LoVo (cell line): Measurements from ENCODE around the gene PYDC1.
"Not testable (repeated sequence)": the region's sequence is repeated elsewhere in the genome, so short reads cannot be mapped to it uniquely, and the experiment has no call there.

ENCODE experiments used
- DNase-seq: peaks from one replicate; pipeline ENCODE4 v3.0.0-alpha.2; 2016; ENCODE audit warnings: low spot score

The PYDC1 gene

DNA sequence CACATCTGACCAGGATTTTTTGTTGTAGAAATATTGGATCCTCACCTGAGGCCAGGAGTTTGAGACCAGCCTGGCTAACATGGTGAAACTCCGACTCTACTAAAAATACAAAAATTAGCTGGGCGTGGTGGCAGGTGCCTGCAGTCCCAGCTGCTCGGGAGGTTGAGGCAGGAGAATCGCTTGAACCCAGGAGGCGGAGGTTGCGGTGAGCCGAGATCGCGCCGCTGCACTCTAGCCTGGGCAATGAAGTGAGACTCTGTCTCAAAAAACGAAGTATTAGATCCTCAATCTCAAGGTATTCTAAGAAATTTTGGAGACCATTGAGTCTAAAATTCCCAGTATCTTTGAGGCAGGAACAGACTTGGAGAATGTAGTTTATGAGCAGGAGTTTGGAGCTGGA lies 21.1 kb downstream of the PYDC1 start:
- not testable (repeated sequence) for DNase-seq

DNA sequence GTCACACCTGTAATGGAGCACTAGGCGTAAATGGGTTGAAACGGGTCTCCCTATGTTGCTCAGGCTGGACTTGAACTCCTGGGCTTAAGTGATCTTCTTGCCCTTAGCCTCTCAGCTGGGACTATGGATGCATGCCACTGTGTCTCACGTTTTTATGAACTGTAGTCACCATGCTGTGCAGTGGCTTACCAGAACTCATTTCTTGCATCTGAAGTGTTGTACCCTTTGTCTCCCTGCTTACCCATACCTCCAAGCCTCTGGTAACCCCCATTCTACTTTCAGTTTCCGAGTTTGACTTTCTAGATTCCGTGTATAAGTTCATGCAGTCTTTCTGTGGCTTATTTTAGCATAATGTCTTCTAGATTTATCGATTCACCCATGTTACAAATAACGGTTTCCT lies 22.0 kb downstream of the PYDC1 start:
- DNase-seq, result no peak

DNA sequence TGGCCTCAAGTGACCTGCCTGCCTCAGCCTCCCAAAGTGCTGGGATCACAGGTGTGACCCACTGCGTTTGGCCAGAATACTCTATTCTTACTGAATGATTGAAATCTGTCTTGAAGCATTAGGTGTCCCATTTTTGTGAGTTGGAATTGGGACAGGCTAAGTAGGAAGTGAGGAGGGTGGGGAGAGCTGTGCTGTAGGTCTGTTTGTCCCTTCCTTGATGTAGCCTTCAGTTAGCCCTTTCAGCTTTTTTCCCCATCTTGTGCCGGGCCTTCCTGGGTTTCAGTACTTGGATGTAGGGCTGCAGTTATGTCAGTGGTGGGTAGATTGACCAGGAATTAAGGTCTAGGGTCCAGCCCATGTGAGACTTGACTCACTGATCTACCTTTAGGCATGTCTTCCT lies 23.1 kb downstream of the PYDC1 start:
- DNase-seq, result no peak

DNA sequence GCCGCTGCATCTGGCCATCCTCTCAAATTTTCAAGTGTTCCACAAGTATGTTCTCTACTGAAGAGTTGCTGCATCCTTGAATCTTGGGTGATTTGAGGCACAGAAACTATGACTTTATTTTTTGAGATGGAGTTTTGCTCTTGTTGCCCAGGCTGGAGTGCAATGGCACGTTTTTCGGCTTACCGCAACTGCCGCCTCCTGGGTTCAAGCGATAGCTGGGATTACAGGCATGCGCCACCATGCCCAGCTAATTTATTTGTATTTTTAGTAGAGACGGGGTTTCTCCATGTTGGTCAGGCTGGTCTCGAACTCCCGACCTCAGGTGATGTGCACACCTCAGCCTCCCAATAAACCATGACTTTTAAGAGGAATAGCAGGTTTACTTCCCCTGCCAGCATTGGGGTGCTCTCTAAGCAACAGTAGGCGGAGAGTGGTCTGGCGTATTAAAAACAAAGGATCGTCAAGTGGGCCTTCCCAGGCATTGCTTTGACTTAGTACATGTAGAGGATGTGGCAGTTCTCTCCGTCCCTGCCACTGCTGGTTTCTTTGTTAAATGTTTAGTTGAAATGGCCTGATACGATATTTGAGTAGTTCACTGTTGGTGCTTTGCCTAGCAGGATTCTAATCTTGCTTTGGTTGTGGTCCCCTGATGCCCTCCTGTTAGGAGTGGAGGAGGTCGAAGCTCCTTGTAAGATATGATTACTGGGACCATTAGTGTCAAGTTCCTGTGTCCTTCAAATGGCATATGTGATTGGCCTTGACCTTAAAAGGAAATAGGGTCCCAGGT lies 23.9 kb downstream of the PYDC1 start:
- DNase-seq, result no peak

DNA sequence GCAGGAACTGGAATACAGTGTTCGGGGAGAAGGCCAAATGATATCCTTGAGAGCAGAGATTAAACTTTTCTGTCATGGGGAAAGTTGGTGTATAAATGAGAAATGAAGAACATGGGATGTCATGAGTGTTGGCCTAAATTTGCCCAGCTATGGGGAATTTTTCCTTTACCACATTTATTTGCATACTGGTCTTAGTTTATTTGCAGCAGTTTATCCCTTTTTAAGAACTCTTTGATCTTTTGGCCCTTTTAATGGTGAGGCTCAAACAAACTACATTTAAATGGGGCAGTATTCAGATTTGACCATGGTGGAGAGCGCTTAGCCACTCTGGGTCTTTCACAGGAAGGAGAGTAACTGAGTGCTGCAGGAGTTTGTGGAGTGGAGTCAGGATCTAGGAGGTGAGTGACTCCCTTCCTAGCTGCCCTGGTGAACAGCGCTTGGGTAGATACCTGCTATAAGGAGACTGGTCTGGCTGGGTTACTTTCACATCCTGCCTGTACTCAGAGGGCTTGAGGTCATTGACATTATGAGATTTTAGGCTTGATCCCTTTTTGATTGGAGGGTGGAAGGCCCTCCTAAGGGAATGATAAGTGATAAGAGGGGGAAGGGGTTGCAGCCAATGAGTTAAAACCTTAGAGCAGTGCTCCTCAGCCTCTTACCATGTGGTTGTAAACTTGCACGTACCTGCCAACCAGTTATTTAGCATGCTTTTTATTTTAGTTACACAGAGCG lies 25.1 kb downstream of the PYDC1 start:
- no peak for DNase-seq

DNA sequence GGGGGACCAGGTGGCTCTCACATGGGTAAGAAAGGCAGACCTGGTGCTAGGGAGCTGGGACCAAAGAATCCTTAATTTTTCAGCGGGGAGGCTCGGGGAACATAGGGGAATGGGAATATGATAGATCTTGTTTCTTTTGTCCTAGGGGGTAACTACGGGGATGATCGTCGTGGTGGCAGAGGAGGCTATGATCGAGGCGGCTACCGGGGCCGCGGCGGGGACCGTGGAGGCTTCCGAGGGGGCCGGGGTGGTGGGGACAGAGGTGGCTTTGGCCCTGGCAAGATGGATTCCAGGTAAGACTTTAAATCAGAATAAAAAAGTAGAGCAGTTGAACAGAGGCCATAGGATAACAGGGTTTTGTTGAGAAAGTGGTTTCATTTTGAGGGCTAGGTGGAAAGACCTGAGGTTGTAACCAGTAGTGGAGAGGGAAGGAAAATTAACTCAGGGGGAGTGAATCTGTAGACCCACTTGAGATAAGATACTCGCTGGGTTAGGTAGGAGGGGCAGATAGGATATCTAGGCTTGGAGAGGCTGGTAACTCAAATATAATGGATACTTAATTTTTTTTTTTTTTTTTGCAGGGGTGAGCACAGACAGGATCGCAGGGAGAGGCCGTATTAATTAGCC lies 26.0 kb downstream of the PYDC1 start:
- no peak for DNase-seq

DNA sequence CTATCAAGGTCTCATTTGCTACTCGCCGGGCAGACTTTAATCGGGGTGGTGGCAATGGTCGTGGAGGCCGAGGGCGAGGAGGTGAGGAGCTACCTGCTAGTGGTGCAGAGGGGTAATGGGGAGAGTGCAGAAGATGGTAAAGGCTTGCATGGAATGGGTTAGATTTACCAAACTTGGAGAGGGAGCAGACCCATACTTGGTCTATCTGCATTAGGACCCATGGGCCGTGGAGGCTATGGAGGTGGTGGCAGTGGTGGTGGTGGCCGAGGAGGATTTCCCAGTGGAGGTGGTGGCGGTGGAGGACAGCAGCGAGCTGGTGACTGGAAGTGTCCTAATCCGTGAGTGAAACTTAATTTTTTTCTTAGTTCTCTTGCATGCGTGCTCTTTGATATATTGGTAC lies 26.9 kb downstream of the PYDC1 start:
- no peak for DNase-seq

DNA sequence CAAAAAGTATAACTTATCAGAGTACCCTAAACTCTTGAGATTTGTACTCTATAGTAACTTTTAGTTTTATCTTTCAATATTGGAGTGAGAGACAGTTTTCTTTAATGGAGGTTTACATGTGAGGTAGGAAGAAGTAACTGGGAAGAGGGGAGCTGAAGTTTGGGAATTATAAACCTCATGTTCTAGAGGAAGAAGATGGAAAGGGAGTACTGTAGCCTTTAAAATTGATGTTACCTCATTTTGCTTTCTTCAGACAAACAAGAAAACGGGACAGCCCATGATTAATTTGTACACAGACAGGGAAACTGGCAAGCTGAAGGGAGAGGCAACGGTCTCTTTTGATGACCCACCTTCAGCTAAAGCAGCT lies 27.5 kb downstream of the PYDC1 start:
- no peak for DNase-seq

DNA sequence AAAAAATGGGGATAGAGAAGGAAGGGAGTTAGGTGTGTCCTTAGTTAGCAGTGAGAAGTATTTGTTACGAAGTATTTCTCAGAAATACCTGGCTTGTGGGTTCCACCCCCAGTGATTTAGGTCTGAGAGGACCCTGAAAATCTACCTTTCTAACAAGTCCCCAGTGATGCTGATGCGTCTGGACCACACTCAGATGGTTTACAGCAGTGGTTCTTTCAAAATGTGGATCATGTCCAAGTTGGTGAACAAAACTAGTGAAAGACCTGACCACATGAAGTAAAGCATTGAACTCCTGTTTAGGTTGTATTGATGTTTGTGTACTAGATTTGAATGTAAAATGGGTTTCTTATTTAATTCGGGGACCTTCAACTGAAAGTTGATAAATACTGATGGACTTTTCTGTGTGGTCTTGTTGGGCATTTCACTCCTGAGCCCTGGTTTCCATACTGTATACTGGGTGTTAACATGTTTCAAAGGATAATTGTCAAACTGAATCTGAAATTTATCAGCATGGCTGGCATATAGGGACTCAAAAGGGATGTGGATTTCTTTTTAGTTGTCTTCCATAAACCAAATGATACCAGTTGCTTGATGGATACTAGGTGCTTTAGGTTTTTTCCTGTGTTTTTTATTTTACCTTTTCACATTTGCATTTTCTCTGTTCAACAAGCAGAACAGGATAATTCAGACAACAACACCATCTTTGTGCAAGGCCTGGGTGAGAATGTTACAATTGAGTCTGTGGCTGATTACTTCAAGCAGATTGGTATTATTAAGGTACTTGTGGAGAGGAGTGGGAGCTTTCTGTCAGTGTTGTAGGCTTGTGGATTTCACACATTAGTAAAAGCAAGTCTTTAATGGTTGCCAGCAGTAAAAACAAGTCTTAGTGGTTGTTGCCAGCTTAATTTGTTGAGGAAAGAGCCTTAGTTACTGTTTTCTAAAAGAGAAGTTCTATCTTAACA lies 28.2 kb downstream of the PYDC1 start:
- no peak for DNase-seq

DNA sequence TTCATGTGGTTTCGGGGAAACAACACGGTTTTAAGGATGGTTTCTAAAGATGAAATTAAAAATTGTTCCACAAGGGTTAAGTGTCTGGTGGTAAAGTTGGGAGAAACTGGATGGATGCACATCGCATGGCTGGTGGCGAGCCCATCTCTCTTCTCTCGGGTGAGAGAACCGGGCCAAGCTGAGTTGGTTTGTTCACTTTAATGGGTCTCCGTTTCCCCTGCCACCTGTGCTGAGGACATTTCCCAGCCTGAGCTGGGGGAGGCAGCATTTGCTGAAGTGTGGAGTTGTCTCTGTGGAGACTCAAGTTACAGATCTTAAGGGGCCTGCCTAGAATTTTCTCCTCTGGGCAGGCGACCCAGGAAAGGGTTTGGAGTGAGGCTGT lies 29.1 kb downstream of the PYDC1 start:
- no peak for DNase-seq

DNA sequence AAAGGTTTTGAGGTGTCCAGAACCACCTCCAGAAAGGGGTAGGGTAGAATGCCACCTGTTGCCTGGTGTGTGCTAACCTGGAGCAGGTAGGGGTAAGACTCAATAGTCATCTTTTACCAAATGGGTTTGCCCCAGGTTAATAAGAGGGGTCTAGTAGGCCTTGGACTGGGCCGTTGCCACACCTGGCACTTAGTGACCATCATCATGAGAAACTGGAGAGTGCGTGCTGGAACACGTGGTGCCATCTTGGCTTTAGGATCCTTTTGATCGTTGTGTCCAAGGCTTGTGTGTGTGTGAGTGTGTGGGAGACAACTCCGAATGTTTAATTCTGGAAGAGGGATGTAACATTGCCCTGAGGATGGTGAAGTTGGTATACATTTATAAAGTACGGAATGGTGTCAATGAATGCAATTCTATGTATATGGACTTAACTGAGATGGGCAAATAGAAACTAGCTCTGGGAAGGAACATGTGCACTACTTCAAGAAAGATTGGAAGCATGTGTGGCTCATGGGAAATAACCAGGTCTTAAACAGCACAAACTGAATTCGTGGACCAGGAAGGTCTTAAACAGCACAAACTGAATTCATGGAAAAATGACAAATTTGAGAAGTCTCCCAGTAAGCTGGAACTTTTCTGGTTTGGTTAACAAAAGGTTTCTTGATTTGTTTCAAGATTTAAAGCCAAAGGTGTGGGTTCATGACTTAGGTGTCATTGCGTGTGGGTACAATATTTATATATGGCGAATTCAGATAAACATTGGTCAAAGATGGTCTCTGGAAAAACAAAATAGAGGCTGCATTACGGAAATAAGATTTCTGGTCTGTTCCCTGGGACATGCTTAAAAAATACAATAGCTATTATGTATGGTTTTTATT lies 29.8 kb downstream of the PYDC1 start:
- DNase-seq, result no peak

DNA sequence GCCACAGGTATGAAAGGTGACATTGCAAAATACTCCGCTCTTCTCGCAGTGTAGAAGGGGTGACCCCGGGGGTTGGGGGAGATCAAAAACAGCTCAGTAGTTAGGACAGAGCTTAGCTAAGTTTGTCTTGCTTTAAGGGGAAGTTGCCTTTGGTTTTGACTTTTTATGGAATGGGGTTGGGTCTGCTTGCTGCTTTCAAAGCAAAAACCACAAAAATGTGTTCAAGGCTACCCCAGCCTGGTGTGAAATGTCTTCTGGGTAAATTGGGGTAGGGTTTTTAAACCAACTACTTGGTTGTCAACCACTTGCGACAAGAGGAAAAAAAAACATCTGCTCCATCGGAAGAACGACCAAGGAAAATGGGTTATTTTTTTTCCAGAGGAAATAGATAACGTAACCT lies 30.8 kb downstream of the PYDC1 start:
- no peak for DNase-seq

DNA sequence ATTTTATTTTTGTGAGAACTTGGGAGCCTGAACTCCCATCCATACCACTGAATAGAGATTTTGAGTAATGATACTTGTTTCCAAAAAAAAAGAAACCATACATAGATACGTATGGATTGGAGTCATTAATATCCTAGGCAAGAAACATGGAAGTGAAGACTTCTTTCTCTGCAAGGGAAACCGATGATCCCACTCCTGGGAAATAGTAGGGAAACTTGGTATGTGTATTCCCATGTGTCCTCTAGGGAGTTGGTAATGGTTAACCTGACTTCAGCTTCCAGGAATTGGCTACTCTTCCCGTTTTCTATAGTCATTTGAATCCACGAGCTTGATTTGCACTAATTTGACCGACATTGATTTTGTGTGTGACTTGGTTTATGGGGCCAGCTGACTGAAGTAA lies 31.6 kb downstream of the PYDC1 start:
- DNase-seq, result no peak

DNA sequence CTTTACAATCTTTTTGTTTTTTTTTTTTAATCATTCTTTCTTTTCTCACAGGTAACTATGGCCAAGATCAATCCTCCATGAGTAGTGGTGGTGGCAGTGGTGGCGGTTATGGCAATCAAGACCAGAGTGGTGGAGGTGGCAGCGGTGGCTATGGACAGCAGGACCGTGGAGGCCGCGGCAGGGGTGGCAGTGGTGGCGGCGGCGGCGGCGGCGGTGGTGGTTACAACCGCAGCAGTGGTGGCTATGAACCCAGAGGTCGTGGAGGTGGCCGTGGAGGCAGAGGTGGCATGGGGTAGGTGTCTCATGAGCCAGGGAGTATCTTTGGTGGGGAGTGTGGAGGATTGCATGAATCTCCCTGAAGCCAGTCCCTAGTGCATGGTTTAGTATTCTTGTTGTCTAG lies 32.0 kb downstream of the PYDC1 start:
- no peak for DNase-seq

DNA sequence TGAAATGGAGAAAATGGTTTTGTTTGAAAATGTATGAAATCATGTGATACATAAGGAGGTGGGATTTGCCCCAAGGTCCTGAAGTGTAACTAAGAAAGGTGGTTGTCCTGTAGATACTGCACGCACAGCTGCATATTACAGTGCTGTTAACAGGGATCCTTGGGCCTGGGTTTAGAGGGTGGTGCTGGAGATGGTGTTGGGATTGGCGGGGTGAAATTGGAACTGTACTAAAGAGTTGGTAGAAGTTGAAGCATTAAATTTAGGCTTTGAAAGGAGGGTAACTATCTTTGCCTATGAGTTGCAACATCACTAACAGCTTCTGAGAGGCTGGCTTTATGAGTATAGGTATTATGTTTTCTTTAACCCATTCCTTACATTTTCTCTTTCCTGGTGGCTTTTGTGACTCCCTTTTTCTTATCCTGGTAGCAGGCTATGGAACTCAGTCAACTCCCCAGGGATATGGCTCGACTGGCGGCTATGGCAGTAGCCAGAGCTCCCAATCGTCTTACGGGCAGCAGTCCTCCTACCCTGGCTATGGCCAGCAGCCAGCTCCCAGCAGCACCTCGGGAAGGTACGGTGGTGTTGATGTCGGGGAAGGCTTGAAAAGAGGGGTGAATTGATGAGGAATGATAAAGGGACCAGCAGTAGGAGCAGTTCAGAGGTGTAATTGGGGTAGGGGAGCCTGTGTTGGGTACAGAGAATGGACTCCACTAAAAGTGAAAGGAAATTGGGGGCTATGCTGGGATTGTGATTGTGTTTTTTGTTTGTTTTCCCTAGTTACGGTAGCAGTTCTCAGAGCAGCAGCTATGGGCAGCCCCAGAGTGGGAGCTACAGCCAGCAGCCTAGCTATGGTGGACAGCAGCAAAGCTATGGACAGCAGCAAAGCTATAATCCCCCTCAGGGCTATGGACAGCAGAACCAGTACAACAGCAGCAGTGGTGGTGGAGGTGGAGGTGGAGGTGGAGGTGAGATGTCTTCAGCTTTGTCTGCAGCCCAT lies 33.2 kb downstream of the PYDC1 start:
- DNase-seq, result no peak

DNA sequence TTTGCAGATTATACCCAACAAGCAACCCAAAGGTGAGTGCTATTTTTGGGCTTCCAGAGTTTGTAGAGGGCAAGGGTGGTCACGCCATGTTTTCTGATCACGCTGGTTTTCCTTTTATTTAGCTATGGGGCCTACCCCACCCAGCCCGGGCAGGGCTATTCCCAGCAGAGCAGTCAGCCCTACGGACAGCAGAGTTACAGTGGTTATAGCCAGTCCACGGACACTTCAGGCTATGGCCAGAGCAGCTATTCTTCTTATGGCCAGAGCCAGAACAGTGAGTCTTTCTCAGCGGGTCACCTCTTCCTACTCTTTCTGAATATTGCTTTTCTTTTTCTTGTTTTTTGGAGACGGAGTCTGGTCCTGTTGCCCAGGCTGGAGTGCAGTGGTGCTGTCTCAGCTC lies 34.5 kb downstream of the PYDC1 start:
- DNase-seq, result no peak

DNA sequence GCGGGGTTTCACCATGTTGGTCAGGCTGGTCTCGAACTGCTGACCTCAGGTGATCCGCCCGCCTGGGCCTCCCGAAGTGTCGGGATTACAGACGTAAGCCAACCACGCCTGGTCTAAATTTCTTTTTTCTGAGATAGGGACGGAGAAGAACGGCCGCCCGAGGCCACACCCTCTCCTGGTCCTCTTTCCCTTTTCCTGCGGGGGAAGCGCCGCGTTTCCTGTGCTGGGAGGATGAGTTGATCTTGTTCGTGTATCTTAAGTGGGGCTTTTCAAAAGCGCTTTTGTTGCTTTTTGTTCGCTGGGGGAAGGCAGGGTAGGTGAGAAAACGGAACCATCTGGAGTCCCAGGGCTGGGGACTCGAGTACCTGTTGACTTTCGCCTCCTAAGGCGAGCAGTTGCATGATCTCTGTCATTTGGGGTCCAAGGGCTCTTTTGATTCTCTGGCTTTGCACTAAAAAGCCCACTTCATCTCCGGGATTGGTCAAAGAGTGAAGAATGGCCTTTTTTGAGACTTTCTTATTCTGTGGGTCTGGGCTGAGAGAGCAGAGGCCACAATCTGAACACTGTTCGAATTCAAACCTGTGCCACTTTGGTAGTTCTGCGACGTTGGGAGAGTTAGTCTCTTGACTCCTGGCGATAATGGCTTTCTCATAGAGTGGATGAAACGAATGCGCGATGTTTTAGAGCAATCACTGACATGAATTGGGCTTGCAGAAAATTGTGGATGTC lies 35.7 kb downstream of the PYDC1 start:
- no peak for DNase-seq

DNA sequence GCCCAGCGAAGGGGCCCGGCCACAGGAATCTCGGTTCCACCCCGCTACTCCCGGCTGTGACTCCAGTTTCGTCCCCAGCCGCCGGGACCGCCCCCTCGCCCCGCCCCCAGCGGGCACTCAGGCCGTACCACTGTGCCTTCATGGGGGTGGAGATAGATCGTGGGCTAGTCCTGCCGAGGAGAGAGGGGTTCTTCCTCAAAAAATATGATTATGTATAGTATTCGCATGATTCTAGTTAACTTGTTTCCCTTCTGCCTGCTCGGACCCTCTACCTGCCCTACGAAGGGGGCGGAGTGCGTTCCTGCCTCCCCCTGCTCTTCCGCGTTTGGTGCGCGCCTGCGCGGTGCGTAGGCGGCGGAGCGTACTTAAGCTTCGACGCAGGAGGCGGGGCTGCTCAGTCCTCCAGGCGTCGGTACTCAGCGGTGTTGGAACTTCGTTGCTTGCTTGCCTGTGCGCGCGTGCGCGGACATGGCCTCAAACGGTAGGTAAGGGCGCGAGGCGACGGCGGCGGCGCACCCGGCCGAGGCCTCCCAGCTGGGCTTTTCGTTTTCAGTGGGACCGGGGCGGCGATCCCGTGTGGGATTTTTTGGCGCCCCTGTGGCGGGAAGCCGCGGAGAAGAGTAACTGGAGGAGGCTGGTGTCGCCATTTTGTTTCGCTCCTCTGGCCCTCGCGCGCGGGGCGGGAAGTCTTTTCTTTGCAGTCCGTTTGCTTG lies 37.0 kb downstream of the PYDC1 start, which contains the start of gene FUS:
Gene FUS (plus strand): TSS at position 393 of the 713 bp plus-strand sequence. CDS start 76 bp downstream, at position 469.
- peak; percentile 89 for DNase-seq
